LHCN-M2 (cell line): ENCODE data around the gene WNT3. TPM values are rescaled to one million over a fixed set of nuclear protein-coding genes. Genes with fewer than 3 reads are reported as not detected.

Experiments
- DNase-seq: peaks from one replicate; pipeline ENCODE4 v3.0.0-alpha.2; 2012; ENCODE audit warnings: low read depth
- total RNA-seq: library from RNA; depleted of rRNA; stranded (reverse); fragments of >200 nt; gene quantifications from 2 replicates; pipeline ENCODE4 v1.2.3, GENCODE V29; 2014

Gene WNT3
- total RNA-seq, 1 experiment from 2014 or later: 0.57 TPM

DNA sequence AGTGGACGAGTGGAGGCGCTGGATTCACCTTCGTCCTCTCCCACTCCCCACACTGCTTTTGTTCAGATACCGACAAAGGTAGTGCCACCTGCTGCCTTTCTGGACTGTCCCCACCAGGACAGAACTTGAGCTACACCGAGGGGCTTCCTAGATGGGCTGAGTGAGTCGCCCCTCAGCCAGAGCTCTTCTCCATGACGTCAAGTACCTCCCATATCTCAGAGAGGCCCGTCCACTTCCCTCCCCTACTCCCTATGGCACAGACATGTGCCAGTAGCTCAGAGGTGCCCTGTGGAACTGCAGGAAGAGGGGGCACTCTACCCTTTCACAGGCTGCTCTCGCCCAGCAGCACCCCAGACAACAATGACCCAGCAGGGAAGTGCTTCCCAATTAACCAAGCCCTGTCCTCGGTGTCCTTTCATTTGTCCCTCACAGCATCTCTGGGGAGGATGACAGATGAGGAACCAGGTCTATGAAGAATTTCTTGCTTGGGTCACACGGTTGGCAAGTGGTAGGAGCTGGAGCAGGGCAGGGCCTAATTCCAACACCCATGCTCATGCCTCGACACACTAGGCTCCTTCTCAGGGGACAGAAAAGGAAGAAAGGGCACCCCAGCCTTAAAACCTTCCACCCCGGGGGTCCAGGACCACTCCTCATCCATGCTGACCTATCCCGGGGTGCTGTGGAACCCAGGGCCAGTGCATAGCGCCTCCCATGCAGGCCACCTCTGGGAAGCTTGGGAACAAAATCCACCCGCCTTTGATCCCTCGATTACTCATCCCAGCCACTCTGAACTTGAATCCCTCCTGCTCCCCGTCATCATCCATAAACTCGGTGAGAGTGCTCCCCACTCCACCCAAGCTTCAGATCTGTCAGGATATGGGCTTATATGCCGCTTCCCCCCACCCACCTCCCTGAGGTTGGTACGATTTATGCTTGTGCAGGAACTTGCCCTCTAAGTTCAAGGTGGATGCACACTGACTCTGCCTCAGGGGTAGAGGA lies 51.7 kb downstream of the WNT3 start:
- DNase-seq: no peak

DNA sequence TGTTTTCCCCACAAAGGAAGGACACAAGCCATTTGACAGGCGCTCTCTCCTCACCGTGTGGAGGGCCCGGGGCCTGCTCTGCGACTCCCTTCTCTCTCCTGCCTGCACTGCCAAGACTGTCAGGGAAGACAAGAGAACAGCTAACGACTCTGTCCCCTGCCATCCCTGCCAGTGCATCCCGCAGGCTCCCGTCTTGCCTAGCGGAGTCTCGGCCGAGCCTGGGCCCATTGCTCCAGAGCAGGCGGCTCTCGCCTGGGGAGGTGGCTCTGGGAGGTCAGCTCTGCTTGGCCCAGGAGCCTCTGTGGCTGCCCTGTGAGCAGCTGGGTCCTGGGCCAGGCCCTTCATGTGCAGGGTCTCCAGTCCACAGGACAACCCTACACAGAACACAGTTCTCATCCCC lies 53.0 kb downstream of the WNT3 start:
- DNase-seq: no peak

DNA sequence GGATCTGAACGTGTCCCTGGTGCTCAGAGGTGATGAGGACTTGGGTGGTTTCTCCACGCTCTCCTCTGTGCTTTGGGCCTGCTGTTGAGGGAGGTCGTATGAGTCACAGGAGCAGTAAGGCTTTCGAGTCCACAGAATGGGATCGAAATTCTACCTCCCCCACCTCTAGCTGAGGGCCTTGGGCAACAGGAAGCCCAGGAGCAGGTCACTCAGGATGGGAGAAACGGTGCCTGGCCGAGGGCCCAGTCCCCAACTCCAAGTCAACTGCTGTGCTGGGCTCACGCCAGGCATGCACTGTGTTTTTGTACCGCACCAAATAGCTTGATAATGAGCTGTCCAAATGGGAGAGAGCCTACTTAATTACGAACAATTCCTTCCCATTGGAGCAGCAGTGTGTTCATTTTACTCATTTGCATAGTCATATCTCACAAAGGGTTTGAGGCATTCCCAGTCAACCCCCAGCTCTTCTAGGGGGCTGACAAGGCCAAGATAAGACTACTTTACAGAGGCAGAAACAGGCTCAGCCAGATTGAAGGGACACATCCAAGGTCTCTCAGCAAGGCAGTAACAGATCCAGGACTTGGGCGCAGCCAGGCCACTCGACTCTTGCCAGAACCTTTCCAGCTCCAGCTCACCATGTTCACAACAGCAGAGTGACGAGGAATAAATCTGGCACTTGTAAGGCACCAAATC lies 53.6 kb downstream of the WNT3 start:
- peak; percentile 35 for DNase-seq

DNA sequence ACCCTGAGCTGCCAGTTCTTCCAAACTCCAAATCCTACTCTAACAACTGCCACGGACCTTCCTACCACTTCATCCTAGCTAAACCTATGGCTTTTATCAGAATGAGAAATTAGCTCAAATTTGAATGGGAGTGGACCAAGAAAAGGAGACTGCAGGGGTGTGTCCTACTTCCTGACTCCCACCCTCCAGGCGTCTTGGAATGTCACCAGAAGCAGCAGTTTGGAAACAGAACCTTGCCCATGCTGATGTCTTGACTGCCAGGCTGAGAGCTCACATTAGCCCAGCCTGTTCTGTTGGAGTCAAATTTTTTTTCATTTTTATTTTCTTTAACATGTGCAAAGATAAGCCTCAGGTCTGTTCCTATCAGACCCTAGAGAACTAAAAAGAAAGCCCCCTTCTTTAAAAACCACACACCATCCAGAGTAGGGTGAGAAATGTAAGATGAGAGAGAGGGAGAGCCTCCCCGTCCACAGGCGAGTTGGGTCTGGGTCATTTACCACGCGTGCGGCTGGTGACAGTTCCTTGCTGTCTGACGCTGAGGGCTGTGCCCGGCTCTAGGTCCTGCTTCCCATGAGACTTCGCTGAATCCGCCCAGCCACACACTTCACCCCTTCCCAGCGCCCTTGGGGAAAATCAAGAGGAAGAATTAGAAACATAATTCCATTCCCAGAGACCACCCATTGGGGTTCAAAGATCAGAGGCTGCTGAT lies 54.3 kb downstream of the WNT3 start:
- DNase-seq: no peak

DNA sequence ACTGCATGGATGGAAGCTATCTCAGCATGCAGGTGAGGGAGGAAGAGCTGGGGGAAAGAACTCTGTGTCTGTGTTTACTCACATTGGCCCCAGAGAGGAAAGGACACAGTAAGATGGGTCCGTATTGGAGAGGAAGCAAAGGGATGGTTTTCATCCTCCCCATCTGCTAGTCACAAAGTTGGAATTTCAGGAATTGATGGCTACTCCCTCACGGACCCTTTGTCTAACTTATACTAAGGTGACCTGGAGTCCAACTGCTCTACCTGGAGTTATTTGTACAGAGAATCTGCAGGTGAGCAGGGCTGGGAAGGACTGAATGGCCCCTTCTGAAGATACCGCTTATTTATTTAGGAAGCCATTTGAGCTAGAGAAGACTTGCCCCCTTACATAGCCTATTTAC lies 55.1 kb downstream of the WNT3 start:
- no peak for DNase-seq

DNA sequence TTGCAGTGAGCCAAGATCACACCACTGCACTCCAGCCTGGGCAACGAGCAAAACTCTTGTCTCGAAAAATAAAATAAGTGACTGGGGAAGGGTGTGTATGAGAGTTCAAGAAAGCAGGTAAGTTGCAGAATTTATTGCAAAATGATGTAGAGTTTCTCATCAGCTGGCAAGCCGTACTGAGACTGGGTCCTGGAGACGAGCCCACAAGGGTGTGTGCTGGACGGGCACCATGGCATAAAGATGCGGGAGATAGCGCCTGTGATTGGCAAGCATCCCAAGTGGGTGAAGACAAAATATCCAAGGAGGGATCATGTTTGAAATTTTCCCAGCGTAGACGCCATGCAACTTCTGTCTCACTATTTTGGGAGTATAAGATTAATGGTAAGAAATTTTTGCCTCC lies 59.4 kb downstream of the WNT3 start:
- no peak for DNase-seq

DNA sequence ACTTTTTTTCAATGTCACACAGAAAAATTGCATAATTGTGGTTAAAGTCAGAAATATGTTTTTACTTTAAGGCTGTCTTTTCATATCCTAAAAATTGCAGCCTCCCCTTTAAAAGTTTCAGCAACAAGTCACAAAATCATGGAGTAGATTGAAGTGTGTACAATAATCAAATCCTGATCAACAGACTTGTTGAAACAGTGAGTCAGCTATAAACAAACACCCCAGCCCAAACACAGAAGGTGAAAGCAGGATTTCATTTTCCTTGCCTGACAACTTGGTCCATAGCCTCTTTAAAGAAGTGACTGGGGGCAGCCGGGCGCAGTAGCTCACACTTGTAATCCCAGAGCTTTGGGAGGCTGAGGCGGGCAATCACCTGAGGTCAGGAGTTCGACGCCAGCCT lies 59.9 kb downstream of the WNT3 start:
- no peak for DNase-seq

DNA sequence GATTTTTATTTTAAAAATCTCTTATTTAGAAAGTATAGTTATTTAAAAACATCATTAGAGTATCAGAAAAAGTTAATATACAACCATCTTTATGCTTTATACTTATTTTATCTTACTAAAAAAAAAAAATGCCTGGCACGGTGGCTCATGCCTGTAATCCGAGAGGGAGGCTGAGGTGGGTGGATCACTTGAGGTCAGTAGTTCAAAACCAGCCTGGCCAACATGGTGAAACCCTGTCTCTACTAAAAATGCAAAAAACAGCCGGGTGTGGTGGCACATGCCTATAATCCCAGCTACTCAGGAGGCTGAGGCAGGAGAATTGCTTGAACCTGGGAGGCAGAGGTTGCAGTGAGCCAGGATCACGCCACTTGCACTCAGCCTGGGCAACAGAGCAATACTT lies 60.9 kb downstream of the WNT3 start:
- DNase-seq: peak; percentile 47

DNA sequence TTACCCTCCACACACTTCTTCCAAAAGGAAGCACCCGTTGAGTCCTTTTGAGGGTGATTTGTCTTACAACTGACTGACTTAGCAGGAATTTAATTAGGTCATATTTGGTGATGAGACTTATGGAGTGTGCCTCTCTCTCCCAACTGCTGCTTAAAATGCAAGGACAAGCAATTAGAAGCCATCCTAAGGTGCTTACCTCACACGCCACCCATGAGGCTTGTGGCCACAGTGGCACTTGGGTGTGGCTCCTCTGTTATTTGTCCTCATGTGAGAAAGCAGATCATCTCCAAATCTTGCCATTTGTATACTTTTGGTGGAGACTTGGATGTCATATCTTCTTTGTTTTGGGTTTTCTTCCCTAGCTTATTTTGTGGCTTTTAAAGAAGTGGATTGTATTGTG lies 61.6 kb downstream of the WNT3 start:
- no peak for DNase-seq

DNA sequence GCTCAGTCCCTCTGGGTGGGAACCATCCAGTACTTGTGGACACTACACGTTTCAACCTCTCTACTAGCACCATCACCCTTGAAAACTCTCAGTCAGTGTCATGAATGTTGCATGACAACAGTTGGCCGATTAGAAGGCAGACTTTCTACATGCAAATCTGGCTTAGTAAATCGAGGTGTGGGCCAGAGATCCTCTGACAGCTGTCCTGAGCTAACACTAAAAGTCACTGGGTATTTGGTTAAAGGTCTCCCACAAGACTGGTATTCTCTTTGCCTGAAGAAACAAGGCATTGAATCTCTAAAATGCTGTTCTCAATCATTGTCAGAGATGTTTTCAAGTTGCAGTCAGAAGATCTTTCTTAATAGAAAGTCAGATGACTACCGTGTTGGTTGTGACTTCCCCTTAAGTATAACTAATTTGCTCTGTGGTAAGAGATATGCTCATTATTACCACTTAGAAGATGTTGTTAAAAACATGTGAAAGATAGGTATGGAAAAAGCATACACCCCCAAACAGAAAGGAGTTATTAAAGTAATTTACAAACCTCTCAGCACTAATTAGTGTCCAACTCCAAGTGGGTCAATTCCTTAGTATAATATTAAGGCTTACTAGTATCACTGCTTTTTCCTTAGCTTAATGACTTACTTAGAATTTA lies 62.3 kb downstream of the WNT3 start:
- no peak for DNase-seq

DNA sequence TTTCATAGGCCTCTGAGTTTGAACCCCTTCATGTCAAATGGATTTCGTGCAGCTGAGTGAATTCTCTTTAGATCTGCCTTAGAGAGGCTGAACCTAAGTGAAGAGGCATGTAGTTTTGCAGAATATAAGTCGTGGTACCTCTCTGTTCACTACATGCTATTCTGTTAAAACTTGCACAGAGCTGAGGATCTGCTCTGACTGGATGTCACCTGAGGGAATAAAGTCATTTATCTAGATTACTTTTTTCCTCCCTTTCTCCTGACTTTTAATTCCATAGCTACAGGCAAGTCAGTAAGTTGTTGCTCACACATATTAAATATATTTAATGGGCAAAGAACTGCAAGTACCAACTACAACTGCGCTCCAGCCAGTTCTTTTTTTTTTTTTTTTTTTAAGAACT lies 64.7 kb downstream of the WNT3 start:
- DNase-seq: no peak

DNA sequence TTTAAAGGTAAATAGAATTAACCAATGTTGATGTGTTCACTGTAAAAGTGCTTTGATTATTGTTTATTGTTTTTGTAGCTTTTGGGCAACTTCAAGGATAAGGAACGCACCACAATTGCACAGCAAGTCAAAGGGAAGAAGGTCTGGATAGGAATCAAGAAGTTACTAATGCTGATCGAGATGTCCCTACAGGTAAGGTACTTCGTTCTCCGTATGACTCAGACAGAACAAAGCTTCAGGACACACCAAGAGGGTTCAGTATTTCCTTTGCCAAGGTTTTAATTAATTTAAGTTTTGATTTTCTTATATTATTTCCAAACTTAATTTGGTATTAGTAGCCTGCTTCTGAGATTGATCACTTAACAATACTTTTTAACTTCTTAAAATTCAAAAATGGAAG lies 67.1 kb downstream of the WNT3 start:
- no peak for DNase-seq

DNA sequence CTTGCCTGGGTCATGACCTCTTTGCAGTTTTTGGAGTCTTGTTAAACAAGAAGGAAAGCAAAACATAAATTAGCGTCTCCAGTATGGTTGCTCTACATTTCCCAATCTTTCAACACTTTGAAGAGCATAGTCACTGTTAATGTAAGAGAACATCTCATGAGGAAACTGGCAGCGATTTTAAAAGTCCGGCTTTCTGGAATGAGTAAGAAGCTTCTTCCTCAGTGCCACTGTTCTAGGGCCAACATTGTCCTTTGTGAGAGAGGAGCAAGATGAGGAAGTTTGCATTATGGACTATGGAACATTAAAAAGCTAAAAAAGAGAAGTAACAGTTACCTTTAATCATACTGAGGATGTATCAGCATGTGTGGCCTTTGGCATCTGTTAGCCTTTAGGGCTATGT lies 73.1 kb downstream of the WNT3 start:
- DNase-seq: no peak

DNA sequence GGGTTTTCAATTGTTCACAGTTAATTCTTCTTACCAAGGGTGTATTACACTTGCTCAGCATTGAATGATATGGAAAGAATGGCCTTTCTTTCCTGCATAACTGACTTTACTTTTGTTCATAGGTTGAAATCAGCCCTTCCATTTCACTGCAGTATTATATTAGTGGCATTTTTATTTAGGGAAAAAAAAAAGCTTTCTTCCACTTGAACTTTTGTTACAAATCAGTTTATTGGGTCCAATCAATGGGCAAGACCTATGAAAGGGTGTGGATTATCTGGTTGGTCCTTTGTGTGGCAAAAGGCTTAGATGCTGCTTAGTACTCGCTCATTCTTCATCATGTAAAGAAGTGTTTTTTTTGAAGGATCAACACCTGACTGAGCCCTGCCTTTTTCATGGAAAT lies 74.1 kb downstream of the WNT3 start:
- no peak for DNase-seq

DNA sequence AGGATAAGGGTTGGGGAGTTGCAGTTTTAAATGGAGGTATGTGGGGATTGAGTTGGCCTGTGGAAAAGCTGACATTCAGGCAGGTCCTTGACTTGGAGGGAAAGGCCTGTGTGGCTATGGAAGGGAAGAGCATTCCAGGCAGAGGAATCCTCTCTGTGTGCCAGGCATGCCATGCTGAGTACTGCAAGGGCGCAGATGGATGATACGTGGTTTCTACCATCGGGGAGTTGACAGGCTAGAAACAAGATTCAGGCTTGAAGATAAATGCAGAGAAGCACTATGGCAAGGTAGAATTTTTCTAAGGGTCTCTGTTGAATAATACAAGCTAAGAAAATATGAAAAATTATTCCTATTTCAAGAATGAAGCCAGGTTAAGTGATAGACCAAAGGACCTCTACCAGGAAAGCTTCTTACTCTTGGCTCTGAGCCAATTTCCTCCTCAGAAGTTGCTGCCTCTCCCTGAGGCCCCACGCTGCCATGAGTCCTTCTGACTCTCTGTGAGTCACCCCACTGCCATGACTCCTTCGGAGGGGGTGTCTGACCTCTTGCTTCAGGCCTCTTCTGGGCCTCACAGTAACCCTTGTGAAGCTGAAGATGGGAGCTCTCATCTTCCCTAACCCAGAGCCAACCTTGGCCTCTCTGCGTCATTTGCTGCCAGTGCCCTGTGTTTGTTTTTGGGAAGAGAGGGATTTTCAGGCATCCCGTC lies 75.8 kb downstream of the WNT3 start:
- DNase-seq: peak; percentile 91

DNA sequence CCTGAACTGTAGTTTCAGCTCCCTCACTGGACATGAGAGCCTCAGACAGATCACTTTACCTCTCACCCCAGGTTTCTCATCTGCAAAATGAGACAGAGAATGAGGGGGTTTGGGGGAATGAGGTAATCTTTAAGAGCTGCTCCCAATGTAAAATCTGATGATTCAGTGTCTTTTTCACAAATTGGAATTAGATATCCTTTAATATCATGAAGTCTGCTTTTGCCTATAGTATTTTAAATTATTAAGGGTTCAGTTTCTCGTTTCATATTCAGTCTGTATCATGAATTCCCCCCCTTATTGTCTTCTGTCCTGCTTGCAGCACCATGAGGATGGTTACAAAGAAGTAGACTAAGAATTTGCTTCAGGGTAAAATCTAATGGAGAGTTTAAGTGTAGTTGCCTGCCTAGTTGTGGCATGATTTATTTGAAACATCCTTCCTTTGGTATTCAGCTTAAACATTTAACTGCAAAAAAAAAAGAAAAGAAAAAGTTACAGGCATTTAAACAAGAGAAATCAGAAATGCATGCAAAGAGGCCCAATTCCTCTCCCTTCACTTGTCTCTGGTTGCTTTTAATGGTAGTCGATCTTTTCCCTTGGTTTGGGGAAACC lies 77.3 kb downstream of the WNT3 start:
- DNase-seq: no peak

DNA sequence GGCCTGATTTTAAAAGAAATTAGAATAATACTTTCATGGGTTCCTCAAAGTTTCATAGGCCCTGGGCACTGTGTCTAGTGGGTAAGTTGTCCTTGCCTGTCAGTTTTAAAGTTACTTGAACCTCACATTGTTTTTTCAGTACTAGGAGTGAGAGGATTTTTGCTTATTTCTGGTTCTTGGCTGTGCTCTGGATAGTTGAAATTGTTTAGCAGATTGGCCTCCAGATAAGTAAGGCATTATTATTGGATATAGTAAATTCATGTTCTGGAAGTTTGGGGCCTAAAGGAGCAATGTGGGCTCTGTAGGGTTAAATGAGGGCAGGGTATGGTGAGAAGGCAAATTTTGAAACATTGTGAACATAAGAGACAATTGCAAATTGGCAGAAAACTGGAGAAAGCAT lies 78.5 kb downstream of the WNT3 start:
- DNase-seq: no peak

DNA sequence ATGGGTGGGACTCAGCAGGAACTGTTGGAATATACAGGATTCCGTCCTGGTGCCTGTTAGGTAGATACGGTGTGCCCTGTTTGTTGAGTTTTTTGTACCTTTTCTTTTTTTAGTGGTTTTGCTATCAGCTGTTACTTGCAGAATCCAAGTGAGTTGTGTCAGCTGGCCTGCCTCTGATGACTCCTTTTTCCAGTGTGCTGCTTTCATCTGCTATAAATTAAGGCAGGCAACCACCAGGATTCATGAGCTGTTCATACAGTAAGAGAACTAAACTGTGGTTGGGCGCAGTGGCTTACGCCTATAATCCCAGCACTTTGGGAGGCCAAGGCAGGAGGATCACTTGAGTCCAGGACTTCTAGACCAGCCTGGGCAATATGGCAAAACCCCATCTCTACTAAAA lies 79.9 kb downstream of the WNT3 start:
- DNase-seq: peak; percentile 30

DNA sequence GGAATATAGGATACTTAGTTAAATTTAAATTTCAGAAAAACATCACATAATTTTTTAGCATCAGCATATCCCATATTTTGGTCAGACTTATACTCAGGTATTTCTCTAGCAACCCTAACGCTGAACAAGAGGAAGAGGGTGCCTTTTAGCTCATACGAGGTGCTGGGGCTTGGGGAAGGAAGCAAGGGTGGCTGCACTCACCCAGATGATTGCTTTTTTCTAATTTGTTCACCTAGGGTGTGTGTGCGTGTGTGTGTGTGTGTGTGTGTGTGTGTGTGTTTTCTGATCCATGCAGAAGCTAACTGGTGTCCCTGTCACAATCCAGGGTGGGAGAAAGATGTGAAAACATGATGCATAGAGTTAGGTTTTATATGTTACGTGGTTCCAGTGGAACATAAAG lies 81.2 kb downstream of the WNT3 start:
- no peak for DNase-seq

DNA sequence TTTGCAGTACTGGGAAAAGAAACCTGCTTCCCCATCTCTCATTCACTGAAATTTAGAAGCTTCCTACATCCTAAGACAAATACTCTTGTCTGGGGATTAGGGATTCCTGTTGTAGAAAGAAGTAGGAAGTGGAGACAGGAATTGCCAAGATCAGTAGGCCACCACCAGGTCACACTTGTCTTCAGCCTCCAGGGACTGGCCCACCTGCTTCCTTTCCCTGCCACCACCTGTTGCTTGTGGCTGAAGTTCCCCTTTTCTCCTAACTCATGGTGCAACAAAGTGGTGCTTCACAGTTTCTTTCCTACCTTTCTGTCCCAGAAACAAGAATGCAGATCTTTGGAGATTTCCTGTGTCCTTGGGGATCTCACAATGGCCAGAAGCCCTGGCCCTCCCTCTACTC lies 82.4 kb downstream of the WNT3 start:
- no peak for DNase-seq
